H1 (cell line): ENCODE data around the gene KLK8. TPM values are rescaled to one million over a fixed set of nuclear protein-coding genes. Genes with fewer than 3 reads are reported as not detected.
A peak's percentile ranks its signal among the peaks of the same experiment; 100 is the strongest.

ENCODE experiments used
- CTCF ChIA-PET: fragments of 300-600 bp; sonication (Branson Sonifier 250); formaldehyde crosslinking; loops from one replicate; lab custom pipeline; 2021; ENCODE audit not compliant: partially characterized antibody; lab: Charles Lee
- POLR2A ChIA-PET: fragments of 300-600 bp; sonication (Branson Sonifier 250); formaldehyde crosslinking; loops from one replicate; lab custom pipeline; 2021; ENCODE audit warnings: inconsistent platforms; ENCODE audit not compliant: partially characterized antibody; lab: Charles Lee
- DNase-seq, 2 experiments: peaks; one replicate each; pipeline versions ENCODE4 v3.0.0 to v3.0.0-alpha.2; 2010 to 2022; ENCODE audit warnings: low spot score in 2 of 2, low read depth in 1 of 2, mixed read lengths in 1 of 2
- FAIRE-seq: peaks from 2 replicates; lab custom pipeline; 2011; peaks lifted over from hg19 to GRCh38; lab: Jason Lieb, UNC
- H2AFZ ChIP-seq: 2 replicates; pipeline ENCODE4 v1.8.1; 2012; ENCODE audit warnings: low read length, inconsistent platforms
- H2AK5ac ChIP-seq: 2 replicates; pipeline ENCODE4 v1.6.1; 2013; ENCODE audit warnings: low read depth, low read length
- H2BK120ac ChIP-seq: replicated peaks from 2 replicates; pipeline ENCODE3; 2013; ENCODE audit warnings: low read depth, low read length, inconsistent platforms
- H2BK12ac ChIP-seq: 2 replicates; pipeline ENCODE4 v1.6.1; 2013; ENCODE audit warnings: low read depth, low read length
- H2BK15ac ChIP-seq: 2 replicates; pipeline ENCODE4 v1.6.1; 2013; ENCODE audit warnings: low read length
- H2BK20ac ChIP-seq: 2 replicates; pipeline ENCODE4 v1.6.1; 2013; ENCODE audit warnings: low read length
- H2BK5ac ChIP-seq: 2 replicates; pipeline ENCODE4 v1.6.1; 2013; ENCODE audit warnings: low read depth, low read length
- H3K14ac ChIP-seq: 2 replicates; pipeline ENCODE4 v1.6.1; 2013; ENCODE audit warnings: inconsistent platforms; ENCODE audit not compliant: insufficient read length
- H3K18ac ChIP-seq: 2 replicates; pipeline ENCODE4 v1.6.1; 2013; ENCODE audit warnings: low read length; ENCODE audit errors: extremely low read depth
- H3K23ac ChIP-seq: 2 replicates; pipeline ENCODE4 v1.6.1; 2013; ENCODE audit warnings: inconsistent platforms; ENCODE audit not compliant: insufficient read length
- H3K23me2 ChIP-seq: 2 replicates; pipeline ENCODE4 v1.6.1; 2013; ENCODE audit warnings: low read depth, low read length
- H3K27ac ChIP-seq: 2 replicates; pipeline ENCODE4 v1.6.1; 2011; ENCODE audit warnings: low read depth, low read length, inconsistent platforms
- H3K27me3 ChIP-seq, 4 experiments: replicated peaks in 1 of 4; 1 replicate in 1 of 4; 2 replicates in 3 of 4; pipeline versions ENCODE4 v1.6.1 to v1.8.1; 2011 to 2013; ENCODE audit warnings: low read length in 3 of 4, mild to moderate bottlenecking in 3 of 4, inconsistent platforms in 2 of 4, mixed read lengths in 2 of 4, moderate library complexity in 1 of 4; ENCODE audit not compliant: control insufficient read depth in 3 of 4, insufficient read depth in 3 of 4; ENCODE audit errors: extremely low read depth in 1 of 4
- H3K36me3 ChIP-seq, 4 experiments: 2 replicates each; pipeline versions ENCODE4 v1.6.1 to v1.8.1; 2011 to 2013; ENCODE audit warnings: mild to moderate bottlenecking in 4 of 4, low read length in 3 of 4, moderate library complexity in 2 of 4, control low read depth in 1 of 4, inconsistent platforms in 1 of 4; ENCODE audit not compliant: insufficient read depth in 4 of 4, control insufficient read depth in 2 of 4
- H3K4ac ChIP-seq: replicated peaks from 2 replicates; pipeline ENCODE3; 2013; ENCODE audit warnings: low read length, low read depth, mixed read lengths, inconsistent platforms; ENCODE audit not compliant: insufficient read length
- H3K4me1 ChIP-seq, 4 experiments: replicated peaks in 1 of 4; 1 replicate in 1 of 4; 2 replicates in 3 of 4; pipeline versions ENCODE4 v1.6.1 to v1.8.1; 2011 to 2013; ENCODE audit warnings: low read length in 3 of 4, inconsistent platforms in 2 of 4, mixed read lengths in 1 of 4; ENCODE audit not compliant: insufficient read depth in 4 of 4, control insufficient read depth in 3 of 4
- H3K4me2 ChIP-seq, 2 experiments: 2 replicates each; pipeline versions ENCODE4 v1.6.1 to v1.8.1; 2011 to 2013; ENCODE audit warnings: low read depth in 2 of 2, low read length in 2 of 2, control low read depth in 1 of 2, inconsistent platforms in 1 of 2, mild to moderate bottlenecking in 1 of 2; ENCODE audit not compliant: insufficient read depth in 1 of 2
- H3K4me3 ChIP-seq, 4 experiments: fragments of 200-600, 300-600 bp in 1 of 4; sonication (generic), shearing (Covaris generic), sonication (Bioruptor Twin) in 1 of 4; 2 replicates each; pipeline versions ENCODE4 v1.5.1 to v1.8.1; 2011 to 2016; ENCODE audit warnings: low read length in 4 of 4, low read depth in 3 of 4, control low read depth in 2 of 4, inconsistent platforms in 2 of 4, mild to moderate bottlenecking in 2 of 4, mixed read lengths in 1 of 4, moderate library complexity in 1 of 4; ENCODE audit not compliant: insufficient read depth in 2 of 4; ENCODE audit errors: extremely low read depth in 1 of 4
- H3K56ac ChIP-seq: replicated peaks from 2 replicates; pipeline ENCODE3; 2013; ENCODE audit warnings: low read depth, mild to moderate bottlenecking, mixed read lengths, low read length, inconsistent platforms; ENCODE audit not compliant: insufficient read length
- H3K79me1 ChIP-seq: 2 replicates; pipeline ENCODE4 v1.6.1; 2013; ENCODE audit warnings: low read depth, low read length, control low read depth
- H3K79me2 ChIP-seq, 2 experiments: 2 replicates each; pipeline versions ENCODE4 v1.6.1 to v1.8.1; 2012 to 2013; ENCODE audit warnings: low read length in 2 of 2, mild to moderate bottlenecking in 2 of 2, inconsistent platforms in 1 of 2; ENCODE audit not compliant: insufficient read depth in 2 of 2, control insufficient read depth in 1 of 2
- H3K9ac ChIP-seq, 4 experiments: replicated peaks in 1 of 4; 1 replicate in 1 of 4; 2 replicates in 3 of 4; pipeline versions ENCODE4 v1.6.1 to v1.8.1; 2011 to 2013; ENCODE audit warnings: low read depth in 3 of 4, low read length in 3 of 4, control low read depth in 2 of 4, mild to moderate bottlenecking in 2 of 4, moderate library complexity in 2 of 4, inconsistent platforms in 1 of 4; ENCODE audit errors: extremely low read depth in 1 of 4
- H3K9me3 ChIP-seq, 2 experiments: 2 replicates each; pipeline versions ENCODE4 v1.6.1 to v1.8.1; 2012 to 2013; ENCODE audit warnings: mild to moderate bottlenecking in 2 of 2, moderate library complexity in 2 of 2, control low read depth in 1 of 2, inconsistent platforms in 1 of 2, low read depth in 1 of 2, low read length in 1 of 2, mixed read lengths in 1 of 2; ENCODE audit not compliant: insufficient read depth in 2 of 2
- H4K20me1 ChIP-seq, 2 experiments: replicated peaks in 1 of 2; 2 replicates each; pipeline versions ENCODE3 to v1.8.1; 2011 to 2013; ENCODE audit warnings: inconsistent platforms in 2 of 2, low read length in 2 of 2, mild to moderate bottlenecking in 1 of 2; ENCODE audit not compliant: insufficient read depth in 2 of 2, control insufficient read depth in 1 of 2
- H4K5ac ChIP-seq: 2 replicates; pipeline ENCODE4 v1.6.1; 2013; ENCODE audit warnings: low read length, low read depth, mixed read lengths, inconsistent platforms; ENCODE audit not compliant: insufficient read length
- H4K8ac ChIP-seq: 2 replicates; pipeline ENCODE4 v1.8.0; 2013; ENCODE audit warnings: mild to moderate bottlenecking, moderate library complexity, low read length, inconsistent platforms; ENCODE audit not compliant: insufficient read depth; ENCODE audit errors: extremely low read depth
- H4K91ac ChIP-seq: replicated peaks from 2 replicates; pipeline ENCODE3; 2013; ENCODE audit warnings: low read length, mixed read lengths, inconsistent platforms; ENCODE audit not compliant: insufficient read length
- EZH2 ChIP-seq: fragments of 200-600 bp; sonication (generic); IDR thresholded peaks from 2 replicates; pipeline ENCODE4 v1.7.1; 2012; ENCODE audit warnings: low read depth, mild to moderate bottlenecking, moderate library complexity, low read length, inconsistent platforms; ENCODE audit not compliant: severe bottlenecking
- FOSL1 ChIP-seq: IDR thresholded peaks from 2 replicates; pipeline ENCODE4 v1.6.1; 2011; ENCODE audit warnings: mild to moderate bottlenecking, low read depth, low read length, moderate library complexity; ENCODE audit not compliant: insufficient read depth
- HDAC2 ChIP-seq, 2 experiments: fragments of 300-600 bp in 1 of 2; sonication (generic) in 1 of 2; IDR thresholded peaks; 2 replicates each; pipeline ENCODE4 v1.6.1; 2011 to 2012; ENCODE audit warnings: low read depth in 2 of 2, low read length in 2 of 2, mild to moderate bottlenecking in 2 of 2, moderate library complexity in 2 of 2, borderline replicate concordance in 1 of 2, inconsistent platforms in 1 of 2
- POLR2A ChIP-seq, 2 experiments: IDR thresholded peaks; 1 replicate in 1 of 2; 2 replicates in 1 of 2; pipeline ENCODE4 v1.6.1; 2011; ENCODE audit warnings: low read depth in 2 of 2, low read length in 2 of 2, mild to moderate bottlenecking in 2 of 2; ENCODE audit errors: control extremely low read depth in 1 of 2
- SIN3A ChIP-seq, 2 experiments: IDR thresholded peaks in 1 of 2; conservative IDR thresholded peaks in 1 of 2; 2 replicates each; pipeline ENCODE4 v1.6.1; 2011 to 2012; ENCODE audit warnings: low read length in 2 of 2, improper control_type of control experiment in 1 of 2, low read depth in 1 of 2, mild to moderate bottlenecking in 1 of 2
- SIRT6 ChIP-seq: IDR thresholded peaks from one replicate; pipeline ENCODE4 v1.7.1; 2012; ENCODE audit warnings: low read length, inconsistent platforms
- SP4 ChIP-seq: IDR thresholded peaks from 2 replicates; pipeline ENCODE4 v1.6.1; 2012; ENCODE audit warnings: low read length, inconsistent platforms
- SRF ChIP-seq: IDR thresholded peaks from 2 replicates; pipeline ENCODE4 v1.6.1; 2011; ENCODE audit warnings: mild to moderate bottlenecking, low read depth, low read length, moderate library complexity
- TCF12 ChIP-seq: IDR thresholded peaks from 2 replicates; pipeline ENCODE4 v1.6.1; 2011; ENCODE audit warnings: low read depth, mild to moderate bottlenecking, low read length
- YY1 ChIP-seq: IDR thresholded peaks from 2 replicates; pipeline ENCODE4 v1.6.1; 2011; ENCODE audit warnings: low read depth, mild to moderate bottlenecking, low read length
- ZNF274 ChIP-seq: IDR thresholded peaks from 2 replicates; pipeline ENCODE4 v1.7.0; 2012; ENCODE audit warnings: low read length, borderline replicate concordance; ENCODE audit errors: extremely low read depth
- WGBS, 2 experiments: shearing (Covaris generic) in 1 of 2; methylation state at CpG; one replicate each; pipeline versions ENCODE4 v1.1.6 to v1.1.7; 2013 to 2015; ENCODE audit warnings: low lambda C conversion rate in 2 of 2, mixed read lengths in 2 of 2, inconsistent platforms in 1 of 2, low coverage in 1 of 2, missing lambda C conversion rate in 1 of 2; ENCODE audit not compliant: insufficient replicate concordance in 2 of 2, insufficient coverage in 1 of 2, insufficient read length in 1 of 2; ENCODE audit errors: extremely low coverage in 1 of 2, missing lambda C conversion rate in 1 of 2; 5-methylcytosine and 5-hydroxymethylcytosine counted together
- polyA plus RNA-seq, 7 experiments: library from polyadenylated mRNA; depleted of rRNA in 3 of 7; stranded (reverse) in 5 of 7; unstranded in 2 of 7; fragments of >200 nt in 5 of 7; fragments of 200-250 nt in 2 of 7; gene quantifications; 1 replicate in 5 of 7; 2 replicates in 1 of 7; 4 replicates in 1 of 7; pipeline versions ENCODE4 v1.2.1 to v1.2.3, GENCODE V29; 2011 to 2013; ENCODE audit warnings: missing spikeins in 2 of 7, mixed read lengths in 2 of 7
- total RNA-seq: library from RNA; stranded (reverse); fragmentation: NEBNext Ultra II Directional; extraction: Animal tissue kit (Norgen Biotek cat#: 25700); gene quantifications from 2 replicates; pipeline ENCODE4 v1.2.1, GENCODE V29; 2021
- TF ChIP-seq, protein P1 (sequence below): IDR thresholded peaks from 2 replicates; pipeline ENCODE4 v1.6.1; 2011; ENCODE audit warnings: low read depth, mild to moderate bottlenecking, low read length; ENCODE audit not compliant: insufficient read depth

The KLK8 gene
- total and polyA plus RNA-seq, 2 of the 8 experiments (the other 6 are each of a cell fraction or from before 2014, with no cell fraction given) = 2.9 to 3.6 TPM

DNA sequence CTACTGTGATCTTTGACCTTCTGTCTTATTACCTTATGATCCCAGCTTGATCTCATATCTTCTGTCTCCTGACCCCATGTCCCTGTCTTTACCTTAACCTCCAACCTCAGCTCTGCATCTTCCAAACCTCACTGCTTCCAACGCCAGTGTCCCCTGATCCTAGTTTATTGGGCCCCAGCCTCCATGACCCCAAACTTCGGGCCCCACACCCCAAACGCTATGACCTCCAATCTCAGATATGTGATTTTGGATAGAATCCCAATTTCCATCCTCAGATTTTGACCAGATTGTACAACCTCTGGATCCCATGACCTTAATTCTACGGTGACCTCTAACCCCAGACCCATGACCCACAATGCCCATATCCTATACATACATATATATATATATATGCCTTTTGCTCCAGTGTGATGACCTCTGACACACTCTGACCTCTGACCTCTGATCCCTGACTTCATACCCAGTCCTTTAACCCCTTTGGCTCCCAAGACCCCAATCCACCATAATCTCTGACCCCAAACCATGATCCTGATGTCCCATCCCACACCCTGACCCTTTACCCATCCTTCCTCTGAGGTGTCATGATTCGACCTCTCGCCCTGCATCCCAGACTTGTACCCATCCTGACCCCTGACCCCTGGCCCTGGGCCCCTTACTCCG lies 29.9 kb upstream of the KLK8 start:
- no peak overlapping the region for H2BK5ac ChIP-seq
- DNase-seq (no peak), FAIRE-seq (no peak)
- no peak overlapping the region for H4K5ac ChIP-seq
- H2AK5ac ChIP-seq = 0 out of 2 replicates have a peak overlapping the region, but pooled peaks have one; percentile 53
- H3K79me1 ChIP-seq = no peaks in the 10 kb centered on the region; the same call in 1 of the 2 replicates
- H3K9me3 ChIP-seq = no peaks in the 10 kb centered on the region
- peaks cover 0 to 16% (median 8%) of the 10 kb centered on the region in 4 experiments; a peak in 5 of 7 replicates for H3K4me1 ChIP-seq
- no peaks in the 10 kb centered on the region for H3K23me2 ChIP-seq
- 88% methylated on average over 7 of the region's 7 CpGs; no CpG with 5 or more reads in 1 of the 2 experiments for WGBS, 2 experiments
- H4K8ac ChIP-seq = peak overlapping the region; percentile 16; the same call in 1 of the 2 replicates
- H3K4ac ChIP-seq = no peak overlapping the region
- no peak overlapping the region for H3K4me3 ChIP-seq
- H3K56ac ChIP-seq = no peak overlapping the region
- no peak overlapping the region for H2AFZ ChIP-seq
- H3K27ac ChIP-seq = no peak overlapping the region
- H3K9ac ChIP-seq = no peak overlapping the region
- H2BK12ac ChIP-seq = 0 out of 2 replicates have a peak overlapping the region, but pooled peaks have one; percentile 5
- no peak overlapping the region; the same call in 1 of the 2 replicates for H2BK15ac ChIP-seq
- no peak overlapping the region; the same call in 1 of the 2 replicates for H2BK20ac ChIP-seq
- no peak overlapping the region for H2BK120ac ChIP-seq
- no peak overlapping the region for H3K23ac ChIP-seq
- no peaks in the 10 kb centered on the region for H4K20me1 ChIP-seq
- no peaks in the 10 kb centered on the region for H3K36me3 ChIP-seq
- H4K91ac ChIP-seq = no peak overlapping the region
- H3K27me3 ChIP-seq = no peaks in the 10 kb centered on the region; a peak in 1 of 7 replicates
- H3K4me2 ChIP-seq = no peak overlapping the region
- no peak overlapping the region for H3K14ac ChIP-seq
- ChIA-PET CTCF (interaction anchor here (0.9 to 2.4 kb wide), 2 partner anchors 10 to 64 kb away, joined by 4 to 10 read pairs; no protein-coding TSS in a partner anchor), POLR2A (interaction anchor here (0.6 kb wide), 1 partner anchor 365 kb away, joined by 3 read pairs; no protein-coding TSS in a partner anchor)
- no peak overlapping the region for H3K18ac ChIP-seq
- no peaks in the 10 kb centered on the region for H3K79me2 ChIP-seq
- TF ChIP-seq, protein P1, sequence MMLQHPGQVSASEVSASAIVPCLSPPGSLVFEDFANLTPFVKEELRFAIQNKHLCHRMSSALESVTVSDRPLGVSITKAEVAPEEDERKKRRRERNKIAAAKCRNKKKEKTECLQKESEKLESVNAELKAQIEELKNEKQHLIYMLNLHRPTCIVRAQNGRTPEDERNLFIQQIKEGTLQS = no peak
- TF ChIP-seq SIN3A (conservative IDR thresholded peaks at IDR 0.05 in 1 of 2, IDR thresholded peaks at IDR 0.05 in 1 of 2; ENCODE audit: low read depth in 1 of 2, low read length in 2 of 2) = no peak
- no peak for TF ChIP-seq SIRT6
- TF ChIP-seq YY1 = no peak
- TF ChIP-seq TCF12 = no peak
- no peak for TF ChIP-seq ZNF274
- no peak for TF ChIP-seq POLR2A (IDR thresholded peaks at IDR 0.05; ENCODE audit: control extremely low read depth in 1 of 2, low read depth in 2 of 2, low read length in 2 of 2)
- TF ChIP-seq SRF = no peak
- no peak for TF ChIP-seq EZH2
- no peak for TF ChIP-seq FOSL1
- no peak for TF ChIP-seq SP4
- no peak for TF ChIP-seq HDAC2 (IDR thresholded peaks at IDR 0.05; ENCODE audit: borderline replicate concordance in 1 of 2, low read depth in 2 of 2, low read length in 2 of 2)
